Thyroid gland (tissue), 4 donors: Measurements from ENCODE around the gene CDKN3. TPM values are rescaled to one million over a fixed set of nuclear protein-coding genes. Genes with fewer than 3 reads are reported as not detected.

ENCODE experiments used
- DNase-seq, 2 donors: peaks; one replicate each; pipeline ENCODE4 v3.0.0-alpha.2; 2019
- H3K27ac ChIP-seq, 3 donors: fragments of 200-600 bp; sonication (generic); 1 replicate in 2 of 3; 2 replicates in 1 of 3; pipeline ENCODE4 v1.5.1; 2016 to 2019; ENCODE audit warnings: mild to moderate bottlenecking in 1 of 3, moderate library complexity in 1 of 3
- H3K27me3 ChIP-seq: fragments of 200-600 bp; sonication (generic); one replicate; pipeline ENCODE4 v1.5.1; 2019
- H3K36me3 ChIP-seq, 2 donors: fragments of 200-600 bp; sonication (generic); one replicate each; pipeline ENCODE4 v1.5.1; 2016 to 2019
- H3K4me1 ChIP-seq, 2 donors: fragments of 200-600 bp; sonication (generic); one replicate each; pipeline ENCODE4 v1.5.1; 2017 to 2019
- H3K4me3 ChIP-seq, 3 donors: fragments of 200-600 bp; sonication (generic); replicated peaks in 1 of 3; 1 replicate in 2 of 3; 2 replicates in 1 of 3; pipeline ENCODE4 v1.5.1; 2016; ENCODE audit warnings: mild to moderate bottlenecking in 1 of 3
- H3K9me3 ChIP-seq: fragments of 200-600 bp; sonication (generic); one replicate; pipeline ENCODE4 v1.5.1; 2017
- CTCF ChIP-seq, 6 experiments: fragments of 200-600 bp in 3 of 6; fragments of 450-650 bp in 3 of 6; sonication (generic) in 3 of 6; IDR thresholded peaks; one replicate each; pipeline ENCODE4 v1.5.1; 2016 to 2019; ENCODE audit warnings: antibody characterized with exemption in 6 of 6, mild to moderate bottlenecking in 2 of 6, inconsistent platforms in 1 of 6, moderate library complexity in 1 of 6
- POLR2A ChIP-seq, 2 donors: fragments of 450-650 bp; IDR thresholded peaks; one replicate each; pipeline ENCODE4 v1.6.1; 2017; ENCODE audit warnings: antibody characterized with exemption in 2 of 2, mild to moderate bottlenecking in 2 of 2, moderate library complexity in 1 of 2
- WGBS, 2 donors: methylation state at CpG; one replicate each; pipeline ENCODE4 v1.1.5; 2017; 5-methylcytosine and 5-hydroxymethylcytosine counted together
- intact Hi-C: fragments of 100-400 bp; cut with DNase I; formaldehyde crosslinking; loops from one replicate; pipeline ENCODE4 v1.15.1; 2023
- total RNA-seq, 4 donors: library from RNA; depleted of rRNA; stranded (reverse); fragments of >200 nt; gene quantifications; one replicate each; pipeline ENCODE4 v1.2.3, GENCODE V29; 2016

The CDKN3 gene
- total RNA-seq, 4 donors from 2014 or later: 0.78 to 8.2 (median 4.9) TPM

GRCh38 chr14:54354968-54355641 is 41.7 kb upstream of the CDKN3 start:
- no peaks in the 10 kb centered on the region for H3K36me3 ChIP-seq
- TF ChIP-seq CTCF (IDR thresholded peaks at IDR 0.05) (no peak), POLR2A (IDR thresholded peaks at IDR 0.05) (no peak)
- no peaks in the 10 kb centered on the region for H3K4me1 ChIP-seq
- DNase-seq: no peak
- no peak overlapping the region for H3K4me3 ChIP-seq
- intact Hi-C loops: loop anchor here (5.0 kb wide), 1 partner anchor 1063 kb away; no protein-coding TSS in a partner anchor
- no peaks in the 10 kb centered on the region for H3K9me3 ChIP-seq
- no peak overlapping the region for H3K27ac ChIP-seq
- no peaks in the 10 kb centered on the region for H3K27me3 ChIP-seq

DNA sequence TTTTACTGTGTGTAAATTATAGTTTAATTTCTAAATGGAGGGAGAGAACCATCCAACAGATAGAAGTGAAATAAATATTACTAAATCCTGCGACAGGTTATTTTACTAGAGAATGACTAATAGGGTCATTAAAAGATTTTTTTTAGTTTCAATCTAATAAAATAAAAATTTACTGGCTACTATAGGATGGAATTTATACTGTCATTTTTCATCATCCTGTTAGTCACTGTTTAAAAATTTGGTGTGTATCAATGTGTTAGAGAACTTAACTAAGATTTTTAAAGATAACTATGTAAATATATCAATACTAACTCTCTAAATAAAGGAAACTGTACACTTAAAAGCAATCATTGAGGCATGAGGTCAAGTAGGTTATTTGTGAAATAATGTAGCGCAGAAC is 41.1 kb upstream of the CDKN3 start:
- Histone ChIP-seq H3K36me3 (no peaks in the 10 kb centered on the region), H3K27me3 (no peaks in the 10 kb centered on the region), H3K4me1 (no peaks in the 10 kb centered on the region), H3K9me3 (no peaks in the 10 kb centered on the region), H3K27ac (no peak overlapping the region), H3K4me3 (no peak overlapping the region)
- TF ChIP-seq POLR2A (IDR thresholded peaks at IDR 0.05): no peak
- TF ChIP-seq CTCF (IDR thresholded peaks at IDR 0.05): no peak
- no peak for DNase-seq
- intact Hi-C loops: no loop called here
- WGBS, 2 donors: 48% methylated on average over 2 of the region's 2 CpGs

DNA sequence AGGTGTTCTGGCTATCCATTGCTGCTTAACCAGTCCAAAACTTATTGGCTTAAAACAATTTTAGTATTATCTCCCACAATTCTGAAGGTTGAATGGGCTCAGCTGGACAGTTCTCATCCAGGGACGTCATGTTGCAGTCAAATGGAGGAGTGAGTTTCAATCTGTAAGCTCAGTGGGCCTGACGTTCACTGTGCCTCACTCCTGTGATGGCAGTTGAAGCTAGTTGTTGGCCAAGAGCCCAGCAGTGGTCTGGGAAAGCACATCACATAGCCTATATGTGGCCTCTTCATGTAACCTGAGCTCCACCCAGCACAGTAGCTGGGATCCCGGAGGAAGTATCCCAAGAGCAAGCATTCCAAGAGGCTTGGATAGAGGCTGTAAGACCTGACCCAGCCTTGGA is 40.6 kb upstream of the CDKN3 start:
- 57 to 60% methylated on average over 3 of the region's 3 CpGs for WGBS, 2 donors
- Histone ChIP-seq H3K27ac (no peak overlapping the region), H3K9me3 (no peaks in the 10 kb centered on the region), H3K27me3 (no peaks in the 10 kb centered on the region), H3K4me1 (no peaks in the 10 kb centered on the region), H3K36me3 (no peaks in the 10 kb centered on the region), H3K4me3 (no peak overlapping the region)
- intact Hi-C loops: no loop called here
- TF ChIP-seq POLR2A (IDR thresholded peaks at IDR 0.05) (no peak), CTCF (IDR thresholded peaks at IDR 0.05) (no peak)
- DNase-seq: no peak

DNA sequence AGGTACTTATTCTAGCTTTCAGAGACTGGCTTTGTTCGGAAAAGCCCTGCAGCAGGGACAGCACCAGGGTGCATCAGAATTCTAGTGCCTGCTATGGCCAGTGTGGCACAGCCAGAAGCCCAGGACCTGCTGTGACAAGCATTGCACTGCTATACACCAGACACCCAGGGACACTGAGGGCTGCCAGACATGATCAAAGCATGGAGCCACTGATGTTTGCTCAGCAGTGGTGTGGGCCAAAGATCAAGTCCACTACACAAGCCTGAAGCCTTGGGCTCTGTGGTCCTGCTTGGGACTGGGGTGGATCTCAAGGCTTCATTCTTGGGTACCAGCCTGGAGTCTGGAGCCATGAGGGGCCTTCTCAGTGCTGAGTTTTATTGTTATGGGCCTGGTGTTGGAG is 36.1 kb upstream of the CDKN3 start:
- DNase-seq: no peak
- no peaks in the 10 kb centered on the region for H3K27me3 ChIP-seq
- 81 to 82% methylated on average over 1 of the region's 1 CpG for WGBS, 2 donors
- no peak overlapping the region for H3K27ac ChIP-seq
- intact Hi-C loops: no loop called here
- no peaks in the 10 kb centered on the region for H3K36me3 ChIP-seq
- H3K4me3 ChIP-seq: no peak overlapping the region
- TF ChIP-seq POLR2A (IDR thresholded peaks at IDR 0.05) (no peak), CTCF (IDR thresholded peaks at IDR 0.05) (no peak)
- H3K4me1 ChIP-seq: no peaks in the 10 kb centered on the region
- H3K9me3 ChIP-seq: no peaks in the 10 kb centered on the region

DNA sequence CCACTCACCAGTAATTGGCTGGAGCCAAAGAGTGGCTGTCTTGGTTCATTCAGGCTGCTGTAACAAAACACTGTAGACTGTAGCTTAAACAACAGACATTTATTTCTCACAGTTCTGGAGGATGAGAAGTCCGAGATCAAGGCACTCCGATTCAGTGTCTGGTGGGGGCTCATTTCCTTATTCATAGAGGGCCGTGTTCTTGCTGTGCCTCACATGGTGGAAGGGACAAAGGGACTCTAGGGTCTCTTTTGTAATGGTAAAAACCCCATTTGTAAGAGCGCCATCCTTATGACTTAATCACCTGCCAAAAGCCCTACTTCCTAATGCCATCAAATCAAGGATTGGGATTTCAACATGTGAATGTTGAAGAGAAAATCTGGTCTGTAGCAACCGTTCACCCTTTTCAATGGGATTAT is 34.7 kb upstream of the CDKN3 start:
- DNase-seq: no peak
- TF ChIP-seq CTCF (IDR thresholded peaks at IDR 0.05): no peak
- TF ChIP-seq POLR2A (IDR thresholded peaks at IDR 0.05): no peak

More for the DNA sequence above, 34.7 kb upstream of the CDKN3 start:
- H3K4me3 ChIP-seq: no peak overlapping the region
- peaks cover 0 to 2% of the 10 kb centered on the region in 2 donors for H3K4me1 ChIP-seq
- 89 to 95% methylated on average over 5 of the region's 5 CpGs for whole genome bisulfite sequencing, 2 donors
- intact Hi-C loops: no loop called here
- H3K27ac ChIP-seq: no peak overlapping the region
- no peaks in the 10 kb centered on the region for H3K9me3 ChIP-seq
- H3K27me3 ChIP-seq: no peaks in the 10 kb centered on the region
- no peaks in the 10 kb centered on the region for H3K36me3 ChIP-seq
